Stimulated activated CD4-positive, alpha-beta T cell treated with anti-CD3 and anti-CD28 coated beads, Interleukin-12 subunit alpha, Interleukin-12 subunit beta, amount 100 ng/mL, for 48 hours (primary cell): ENCODE measurements around the gene ARIH2.

Experiments
- DNase-seq, 3 donors: peaks; one replicate each; pipeline ENCODE4 v3.0.0-alpha.2; 2020; ENCODE audit warnings: low read depth in 2 of 3, low spot score in 1 of 3

Gene ARIH2

DNA sequence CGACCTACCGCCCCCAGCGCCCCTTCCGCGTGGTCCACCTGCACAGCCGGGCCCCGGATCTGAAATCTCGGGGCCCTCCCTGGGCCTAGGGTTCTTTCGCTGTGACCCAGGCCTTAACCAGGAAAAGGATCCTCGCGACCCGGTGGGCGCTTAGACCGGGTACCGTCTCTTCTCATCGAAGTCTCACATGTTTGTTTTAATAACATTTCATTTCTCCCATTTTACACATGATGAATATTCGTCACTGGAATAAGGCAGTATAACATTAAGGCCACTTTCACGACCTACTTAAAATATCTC is 100.0 kb downstream of the ARIH2 start:
- no peak for DNase-seq

DNA sequence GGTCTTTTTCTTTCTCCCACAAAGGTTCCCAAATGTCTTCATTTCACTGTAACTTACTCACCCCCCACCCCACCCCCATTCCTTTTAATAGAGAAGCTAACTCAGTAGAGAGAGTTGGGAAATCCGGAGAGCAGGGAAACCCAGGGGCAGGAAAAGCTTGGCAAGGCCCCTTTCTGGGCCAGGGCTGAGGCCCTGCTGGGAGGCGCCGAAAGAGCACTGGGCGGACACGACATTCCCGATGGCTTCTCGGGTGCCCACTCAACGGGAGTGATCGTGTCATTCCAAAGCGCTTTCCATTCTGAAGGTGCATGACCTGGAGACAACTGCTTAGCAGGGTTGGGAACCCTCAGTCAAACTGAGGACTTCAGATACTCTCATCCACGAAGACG is 101.3 kb downstream of the ARIH2 start:
- no peak for DNase-seq

DNA sequence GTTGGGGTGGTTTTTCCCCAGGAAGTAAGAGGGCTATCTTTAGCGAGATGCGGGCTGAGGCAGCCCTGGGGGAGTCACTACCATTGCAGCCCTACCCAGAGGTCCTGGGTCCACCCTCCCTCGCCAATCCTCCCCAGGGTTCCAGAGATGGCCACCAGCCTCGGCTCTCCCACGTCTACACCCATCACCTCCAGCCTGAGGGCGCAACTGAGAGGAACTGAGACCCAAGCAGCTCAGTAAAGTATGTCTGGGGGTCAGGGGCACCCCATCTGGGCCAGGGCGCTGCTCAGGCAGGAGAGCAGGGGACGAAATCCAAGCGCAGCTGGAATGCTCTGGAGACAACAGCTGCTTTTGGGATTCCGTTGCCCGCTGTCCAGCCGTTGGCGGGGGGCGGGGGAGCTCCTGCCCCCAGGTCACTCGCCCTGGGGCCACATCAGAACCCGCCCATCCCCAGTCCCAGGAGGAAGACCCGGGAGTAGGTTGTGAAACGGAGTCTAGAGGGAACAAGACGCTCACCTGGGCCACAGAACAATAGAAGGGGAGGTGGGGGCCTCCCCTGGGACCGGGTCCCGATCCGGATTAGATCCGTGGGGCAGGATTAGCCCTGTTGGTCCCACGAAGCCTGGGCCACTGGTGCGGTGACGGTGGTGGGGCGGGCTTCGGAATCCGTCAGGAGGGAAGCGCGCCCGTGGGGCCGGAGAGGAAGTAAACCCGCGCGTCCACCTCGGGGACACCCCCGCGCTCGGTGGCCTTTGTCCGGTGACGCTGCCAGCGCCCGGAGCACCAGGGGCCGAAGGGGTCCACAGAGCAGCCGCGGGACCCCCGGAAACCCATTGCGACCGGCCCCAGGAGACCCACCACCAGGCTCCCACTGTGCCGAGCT is 101.9 kb downstream of the ARIH2 start:
- no peak for DNase-seq

DNA sequence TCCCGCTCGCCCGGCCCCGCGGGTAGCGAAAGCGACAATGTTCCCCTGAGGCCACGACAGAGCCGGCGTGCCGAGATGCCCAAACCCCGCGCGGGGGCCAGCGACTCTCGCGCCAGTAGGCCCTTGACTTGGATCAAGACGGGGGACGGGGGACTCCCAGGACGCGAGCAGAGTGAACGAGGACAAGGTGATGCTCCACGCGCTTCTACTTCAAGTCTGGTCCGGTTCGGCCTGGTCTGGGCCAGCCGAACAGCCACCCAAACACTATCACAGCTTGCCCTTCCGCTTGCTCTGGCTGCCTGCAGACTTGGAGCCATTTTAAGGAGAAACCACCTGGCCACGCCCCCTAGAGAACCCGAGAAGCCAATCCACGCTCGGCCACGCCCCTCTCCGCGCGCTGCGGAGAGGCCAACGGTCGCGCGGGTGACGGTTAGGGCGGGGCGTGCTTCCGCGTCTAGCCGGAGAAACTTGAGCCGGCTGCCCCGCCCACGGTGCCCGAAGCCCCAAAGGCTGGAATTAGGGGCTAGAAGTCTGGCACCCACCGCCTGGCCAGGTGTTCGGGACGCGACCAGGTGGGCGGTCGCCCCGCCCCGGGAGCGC is 102.7 kb downstream of the ARIH2 start:
- peak; percentile 96 to 99 (median 98) for DNase-seq

DNA sequence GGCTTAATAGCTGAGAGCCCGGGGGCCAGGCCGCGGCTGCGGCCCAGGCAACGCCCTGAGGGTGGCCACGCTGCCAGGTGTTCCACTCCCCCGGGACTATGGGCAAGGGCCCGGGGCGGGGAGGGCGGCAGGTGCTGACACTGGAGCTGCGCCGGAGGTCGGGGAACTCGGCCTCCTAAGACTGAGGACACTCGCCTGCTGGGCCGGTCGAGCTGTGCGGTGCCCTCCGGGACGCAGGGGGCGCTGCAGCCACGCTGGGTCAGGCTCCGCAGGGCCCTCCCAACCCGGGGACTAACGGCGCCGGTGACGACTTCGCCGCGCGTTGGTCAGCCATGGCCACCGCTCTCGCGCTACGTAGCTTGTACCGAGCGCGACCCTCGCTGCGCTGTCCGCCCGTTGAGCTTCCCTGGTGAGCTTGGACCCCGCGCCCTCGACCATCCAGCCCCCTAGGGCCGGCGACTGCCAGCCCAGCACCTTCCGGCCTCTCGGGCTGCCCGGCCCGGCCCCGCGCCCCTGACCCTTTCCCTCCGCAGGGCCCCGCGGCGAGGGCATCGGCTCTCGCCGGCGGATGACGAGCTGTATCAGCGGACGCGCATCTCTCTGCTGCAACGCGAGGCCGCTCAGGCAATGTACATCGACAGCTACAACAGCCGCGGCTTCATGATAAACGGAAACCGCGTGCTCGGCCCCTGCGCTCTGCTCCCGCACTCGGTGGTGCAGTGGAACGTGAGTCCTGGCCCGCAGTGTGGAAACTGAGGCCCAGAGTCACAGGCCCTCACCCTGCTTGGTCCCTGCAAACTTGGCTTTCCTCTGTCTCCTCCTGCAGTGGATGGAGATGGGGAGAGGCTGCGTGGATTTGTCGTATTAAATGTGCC is 103.4 kb downstream of the ARIH2 start, which contains the start of gene NDUFAF3:
NDUFAF3 (plus strand) TSS at position 309 of the 875 bp plus-strand sequence; CDS start at position 333, 24 bp downstream.
- peak; percentile 87 to 92 (median 91) for DNase-seq

DNA sequence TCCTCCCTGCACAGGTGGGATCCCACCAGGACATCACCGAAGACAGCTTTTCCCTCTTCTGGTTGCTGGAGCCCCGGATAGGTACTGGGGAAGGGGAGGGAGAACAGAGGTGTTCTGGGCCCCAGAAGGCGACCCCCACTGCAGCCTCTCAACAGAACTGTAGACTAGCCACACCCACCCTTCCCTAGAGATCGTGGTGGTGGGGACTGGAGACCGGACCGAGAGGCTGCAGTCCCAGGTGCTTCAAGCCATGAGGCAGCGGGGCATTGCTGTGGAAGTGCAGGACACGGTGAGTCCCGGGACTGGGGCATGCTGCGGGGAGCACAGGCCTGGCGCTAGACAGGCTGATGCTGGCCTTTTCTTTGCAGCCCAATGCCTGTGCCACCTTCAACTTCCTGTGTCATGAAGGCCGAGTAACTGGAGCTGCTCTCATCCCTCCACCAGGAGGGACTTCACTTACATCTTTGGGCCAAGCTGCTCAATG is 104.1 kb downstream of the ARIH2 start:
- no peak for DNase-seq

DNA sequence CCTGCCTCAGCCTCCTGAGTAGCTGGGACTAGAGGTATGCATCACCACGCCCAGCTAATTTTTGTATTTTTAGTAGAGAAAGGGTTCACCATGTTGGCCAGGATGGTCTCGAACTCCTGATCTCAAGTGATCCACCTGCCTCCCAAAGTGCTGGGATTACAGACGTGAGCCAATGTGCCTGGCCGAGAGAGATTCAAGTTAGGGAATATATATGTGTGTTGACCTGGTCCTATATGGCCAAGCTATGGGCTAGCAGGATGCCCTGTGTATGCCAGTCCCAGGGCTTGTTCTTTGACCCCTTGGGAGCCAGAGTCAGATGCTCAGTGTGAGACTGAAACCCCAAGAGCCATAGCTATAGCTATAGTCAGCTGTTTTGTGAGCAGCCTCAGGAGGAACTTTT is 105.1 kb downstream of the ARIH2 start:
- DNase-seq, result no peak

DNA sequence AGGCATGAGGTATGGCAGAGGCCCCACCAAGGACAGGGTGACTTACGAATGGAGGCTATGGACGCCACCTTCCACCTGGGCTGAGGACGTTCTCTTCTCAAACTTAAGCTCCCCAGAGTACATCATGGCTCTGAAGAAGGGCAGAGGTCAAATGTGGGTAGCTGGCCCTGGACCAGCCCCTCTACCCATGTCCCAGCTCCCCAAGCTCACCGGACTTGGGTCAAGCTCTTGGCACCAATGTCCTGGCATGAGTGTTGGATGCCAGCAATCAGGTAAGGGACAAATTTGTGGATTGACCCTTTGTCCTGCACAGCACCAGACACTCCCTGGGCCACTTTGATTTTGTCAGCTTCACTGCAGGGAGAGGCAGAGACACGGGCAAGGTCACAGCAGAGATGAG is 105.8 kb downstream of the ARIH2 start:
- no peak for DNase-seq

DNA sequence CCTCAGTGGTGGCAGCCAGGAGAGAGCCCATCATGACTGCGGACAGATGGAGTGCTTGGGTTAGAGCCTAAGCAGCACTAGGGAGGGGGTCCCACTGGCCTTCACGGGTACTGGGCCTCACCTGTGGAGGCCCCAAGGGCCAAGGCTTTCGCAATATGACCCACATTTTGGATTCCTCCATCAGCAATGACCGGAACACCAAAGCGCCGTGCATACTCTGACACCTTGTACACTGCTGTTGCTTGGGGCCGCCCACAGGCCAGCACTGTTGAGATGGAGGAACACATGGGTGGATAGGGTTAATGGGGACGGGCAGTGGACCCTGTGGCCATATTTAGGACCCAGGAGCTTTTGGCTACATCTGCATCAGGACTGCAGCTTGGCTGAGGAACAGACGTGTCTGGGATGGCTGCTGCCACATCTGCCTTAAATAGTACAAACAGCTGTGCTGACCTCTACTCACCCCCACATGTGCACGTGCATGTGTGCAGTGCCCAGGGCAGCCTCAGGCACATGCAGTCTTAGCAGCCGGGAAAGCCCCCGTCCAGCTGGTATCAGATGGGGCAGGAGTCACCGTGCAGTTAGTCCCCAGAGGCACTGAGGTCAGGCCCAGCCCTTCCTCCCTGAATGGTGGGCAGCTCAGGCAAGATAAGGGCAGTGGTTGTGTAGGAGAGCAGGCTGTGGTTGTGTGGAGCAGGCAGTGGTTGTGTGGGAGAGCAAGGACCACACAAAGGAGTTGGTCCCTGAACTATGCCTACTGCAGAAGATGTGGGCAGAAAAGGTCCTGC is 106.6 kb downstream of the ARIH2 start:
- DNase-seq, result no peak

DNA sequence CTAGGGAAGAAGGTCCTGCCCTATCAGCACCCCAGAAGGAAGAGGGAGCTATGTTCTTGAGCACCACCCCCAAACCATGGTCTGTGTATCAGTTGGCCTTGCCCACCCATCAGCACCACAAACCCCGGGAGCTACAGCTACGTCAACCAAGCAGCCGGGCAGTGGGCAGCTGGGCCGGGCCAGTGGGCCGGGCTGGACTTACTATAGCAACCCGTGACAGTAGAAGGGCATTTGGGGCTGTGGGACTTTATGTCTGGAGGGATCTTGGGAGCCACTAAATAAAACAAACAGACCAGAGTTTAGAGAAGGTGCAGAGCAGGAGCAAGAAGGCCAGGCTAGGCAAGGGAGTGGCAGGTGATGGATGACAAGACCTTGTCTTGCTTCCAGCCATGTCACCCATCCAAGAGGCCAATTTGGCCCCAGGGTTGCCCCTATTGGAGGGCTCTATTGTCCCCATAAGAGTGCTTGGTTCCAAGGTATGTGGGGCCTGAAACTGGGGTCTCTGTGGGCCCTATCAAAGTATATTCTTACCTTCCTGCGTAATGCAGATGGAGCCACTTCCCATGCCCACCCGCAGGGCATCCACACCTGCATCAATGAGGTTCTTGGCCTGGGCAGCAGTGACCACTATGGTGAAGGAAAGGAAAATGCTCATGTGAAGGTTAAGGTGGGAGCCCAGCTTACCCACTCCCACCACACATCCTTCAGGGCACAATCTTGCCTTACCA is 107.3 kb downstream of the ARIH2 start:
- DNase-seq, result no peak

DNA sequence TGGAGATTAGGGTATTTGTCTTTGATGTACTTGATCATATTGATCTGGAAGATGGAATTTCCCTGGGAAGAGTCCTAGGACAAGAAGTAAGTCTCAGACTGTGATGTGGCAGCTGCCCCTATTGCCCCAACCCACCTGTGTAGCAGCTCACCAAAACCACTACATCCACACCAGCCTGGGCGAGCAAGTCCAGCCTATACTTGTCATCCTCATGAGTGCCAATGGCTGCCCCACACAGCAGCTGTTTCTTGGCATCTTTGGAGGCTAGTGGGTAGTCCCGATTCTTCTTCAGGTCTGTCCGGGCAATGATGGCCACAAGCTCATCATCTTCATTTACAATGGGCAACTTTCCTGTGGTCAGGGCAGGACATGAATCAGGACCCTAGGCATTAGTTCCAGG is 107.9 kb downstream of the ARIH2 start:
- DNase-seq, result no peak

DNA sequence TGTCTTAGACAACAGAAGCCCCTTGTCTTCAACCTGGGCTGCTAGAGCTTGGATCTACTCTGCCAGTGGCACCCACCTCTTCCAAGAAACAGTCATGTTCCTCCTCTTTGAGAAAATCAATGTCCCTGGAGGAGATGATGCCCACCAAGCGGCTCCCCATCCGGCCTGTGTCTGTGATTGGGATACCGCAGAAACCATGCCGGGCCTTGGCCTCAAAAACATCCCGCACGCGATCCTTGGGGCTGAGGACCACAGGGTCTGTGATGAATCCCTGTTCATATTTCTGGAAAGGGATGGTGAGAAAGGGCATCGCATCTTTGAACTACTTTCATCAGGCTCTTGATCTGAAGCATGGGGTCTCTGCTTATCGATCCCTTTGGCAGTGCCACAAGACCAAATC is 109.0 kb downstream of the ARIH2 start:
- no peak for DNase-seq

DNA sequence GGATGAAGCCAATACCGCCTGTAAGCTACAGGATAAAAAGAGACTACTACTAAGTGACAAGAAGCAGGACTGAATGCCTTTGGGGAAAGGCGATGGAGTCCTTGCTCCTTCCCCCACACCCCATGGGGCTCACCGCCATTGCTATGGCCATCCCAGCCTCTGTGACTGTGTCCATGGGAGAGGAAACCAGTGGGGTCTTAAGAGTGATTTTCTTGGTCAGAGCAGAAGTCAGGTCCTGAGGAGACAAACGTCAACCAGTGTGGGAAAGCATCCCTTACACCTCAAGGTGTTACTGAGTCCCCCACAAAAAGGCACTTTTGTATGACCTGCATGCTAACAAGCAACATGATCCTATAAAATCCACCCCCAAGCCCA is 109.6 kb downstream of the ARIH2 start:
- no peak for DNase-seq

DNA sequence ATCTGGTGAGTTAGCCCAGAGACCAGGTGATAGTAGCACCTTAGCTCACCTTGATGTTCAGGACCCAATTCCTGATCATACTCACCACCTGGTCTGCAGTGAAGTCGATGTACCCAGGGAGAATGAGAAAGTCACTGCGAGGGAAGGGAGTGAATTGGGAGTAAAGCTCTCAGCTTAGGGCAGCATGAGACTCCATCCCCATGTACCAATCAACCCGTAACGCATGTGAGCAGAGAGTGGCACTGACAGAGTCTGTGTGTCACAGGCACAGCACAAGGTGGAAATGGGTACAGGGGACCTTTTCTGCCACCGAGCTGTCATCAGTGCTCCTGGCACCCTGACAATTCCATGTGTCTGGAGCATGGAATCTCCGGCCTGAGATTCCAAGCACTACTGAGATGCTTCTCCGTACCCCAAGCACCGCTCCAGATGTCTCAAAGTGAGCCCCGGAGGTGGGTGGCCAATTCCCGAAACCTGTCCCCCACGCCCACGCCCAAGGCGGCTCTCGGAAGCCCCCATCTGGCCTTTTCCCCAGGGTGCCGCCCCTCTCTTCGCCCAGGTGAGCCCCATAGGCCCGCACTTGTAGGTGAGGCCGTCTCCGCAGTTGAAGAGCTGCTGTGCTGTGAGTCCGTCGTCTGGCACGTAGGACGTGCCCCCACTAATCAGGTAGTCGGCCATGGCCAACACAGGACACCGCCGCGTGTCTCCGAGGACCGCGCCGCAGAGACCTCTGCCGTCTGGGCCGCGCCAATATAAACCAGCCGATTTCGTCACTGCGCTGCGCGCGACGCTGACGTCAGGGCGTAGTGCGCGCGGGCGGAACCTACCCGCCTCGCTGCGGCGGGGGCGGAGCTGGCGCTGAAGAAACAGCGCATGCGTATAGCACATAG is 110.3 kb downstream of the ARIH2 start, which contains the start of gene IMPDH2:
IMPDH2 (minus strand) TSS at position 726 of the 890 bp plus-strand sequence; CDS start at position 678, 48 bp downstream.
- DNase-seq, result peak; percentile 90

DNA sequence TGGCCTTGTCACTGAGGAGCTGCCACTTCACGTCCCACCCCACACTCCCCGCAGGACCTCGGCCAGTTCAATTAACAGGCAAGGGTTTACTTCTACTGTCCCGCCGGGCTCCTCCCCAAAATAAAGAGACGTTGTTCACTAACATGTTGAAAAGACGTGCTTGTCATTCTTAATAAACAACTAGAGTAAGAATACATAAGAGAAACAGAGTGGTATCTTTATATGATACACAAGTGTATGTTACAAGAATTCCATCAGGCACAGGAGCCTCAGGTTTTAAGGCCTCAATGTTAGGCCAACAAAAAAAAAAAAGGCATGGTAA is 110.9 kb downstream of the ARIH2 start:
- no peak for DNase-seq

DNA sequence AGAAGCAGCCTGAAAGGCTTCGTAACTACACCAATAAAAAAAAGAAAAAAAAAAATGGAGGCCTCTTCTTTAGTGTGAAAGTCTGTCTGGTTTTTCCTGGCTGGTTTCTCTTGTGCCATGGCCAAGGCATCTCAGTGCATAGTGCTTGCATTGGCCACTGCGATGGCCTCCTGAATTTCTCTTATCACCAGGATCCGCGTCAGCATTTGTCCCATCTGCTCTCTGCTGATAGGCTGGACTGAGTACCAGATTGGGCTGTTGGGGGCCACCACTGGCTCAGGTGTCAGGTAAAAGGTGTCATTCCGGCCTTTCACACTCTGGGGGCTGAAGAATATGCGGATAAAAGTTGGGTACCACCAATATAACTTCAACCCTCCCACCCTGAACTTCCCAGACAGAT is 111.7 kb downstream of the ARIH2 start:
- no peak for DNase-seq

DNA sequence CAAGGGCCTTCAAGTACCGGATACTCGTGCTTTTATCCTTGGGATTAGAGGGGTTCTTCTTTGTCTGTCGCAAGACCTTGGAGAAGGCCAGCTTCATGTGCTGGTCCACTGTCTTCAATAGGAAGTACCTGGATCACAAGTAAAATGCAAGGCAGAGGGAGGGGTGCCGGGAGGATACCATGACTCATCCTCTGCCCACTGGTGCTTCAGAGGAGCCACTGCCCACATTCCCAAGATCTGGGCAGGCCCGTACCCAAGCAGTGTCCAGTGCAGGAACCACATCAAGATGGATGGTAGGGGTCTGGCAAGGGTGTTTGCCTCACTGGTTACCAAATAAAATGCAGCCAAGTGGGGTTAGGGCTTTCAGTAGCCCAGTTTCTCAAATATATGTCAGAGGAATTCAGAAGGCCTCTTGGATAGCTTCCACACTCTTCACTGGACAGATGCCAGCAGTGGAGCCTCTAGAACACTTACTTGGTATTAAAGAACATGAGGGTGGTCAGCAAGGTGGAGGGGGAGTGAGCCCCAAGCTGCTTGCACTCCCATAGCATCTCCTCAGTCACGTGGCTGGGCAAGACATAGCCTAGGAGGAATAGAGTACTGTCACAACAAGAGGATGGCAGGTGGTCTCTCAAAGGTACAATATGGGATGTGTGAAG is 114.1 kb downstream of the ARIH2 start:
- DNase-seq, result no peak

DNA sequence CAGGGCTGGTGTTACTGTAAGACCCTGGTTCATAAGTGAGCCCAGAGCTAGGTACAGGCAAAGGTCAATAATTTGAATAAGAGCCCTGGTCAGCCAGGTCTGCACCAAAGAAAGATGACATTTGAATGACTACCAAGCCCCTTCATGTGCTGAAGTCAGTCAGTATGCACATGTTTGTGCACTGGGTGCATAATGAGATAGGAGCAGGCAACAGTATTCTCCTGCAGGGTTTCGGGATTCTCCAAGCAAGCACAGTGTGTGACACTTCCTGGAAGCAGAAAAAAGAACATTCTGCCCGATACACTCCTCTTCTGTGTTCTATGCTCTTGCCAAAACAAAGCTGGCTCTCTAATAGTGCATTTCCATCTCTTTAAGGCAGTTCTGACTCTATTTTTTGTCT is 116.0 kb downstream of the ARIH2 start:
- no peak for DNase-seq

DNA sequence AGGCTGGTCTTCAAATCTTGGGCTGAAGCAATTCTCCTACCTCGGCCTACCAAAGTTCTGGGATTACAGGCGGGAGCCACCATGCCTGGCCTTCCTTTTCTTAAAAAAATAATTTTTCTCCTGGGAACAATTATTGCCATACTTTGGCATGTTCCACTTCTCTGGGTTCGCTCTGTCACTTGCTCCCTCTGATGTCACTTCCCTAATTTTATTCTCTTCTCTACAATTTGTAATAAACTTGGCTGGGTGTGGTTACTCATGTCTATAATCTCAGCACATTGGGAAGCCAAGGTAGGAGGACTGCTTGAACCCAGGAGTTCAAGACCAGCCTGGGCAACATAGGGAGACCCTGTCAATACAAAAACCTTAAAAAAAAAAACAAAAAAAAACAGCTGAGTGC is 116.6 kb downstream of the ARIH2 start:
- no peak for DNase-seq
